Uterus (tissue), 4 donors: Measurements from ENCODE around the gene TLE4. TPM values are rescaled to one million over a fixed set of nuclear protein-coding genes. Genes with fewer than 3 reads are reported as not detected.

Experiments
- DNase-seq, 2 donors: peaks; one replicate each; pipeline ENCODE4 v3.0.0-alpha.2; 2019 to 2020
- H3K27ac ChIP-seq, 2 donors: fragments of 200-600 bp; sonication (generic); 1 replicate in 1 of 2; 2 replicates in 1 of 2; pipeline ENCODE4 v1.5.1; 2016 to 2018
- H3K27me3 ChIP-seq, 2 donors: fragments of 200-600 bp; sonication (generic); one replicate each; pipeline ENCODE4 v1.5.1; 2018 to 2019; ENCODE audit warnings: control low read depth in 1 of 2
- H3K36me3 ChIP-seq, 2 donors: fragments of 200-600 bp; sonication (generic); one replicate each; pipeline ENCODE4 v1.5.1; 2019; ENCODE audit warnings: control low read depth in 1 of 2
- H3K4me1 ChIP-seq, 2 donors: fragments of 200-600 bp; sonication (generic); one replicate each; pipeline ENCODE4 v1.5.1; 2018 to 2019; ENCODE audit warnings: control low read depth in 1 of 2
- H3K4me3 ChIP-seq, 2 donors: fragments of 200-600 bp; sonication (generic); 1 replicate in 1 of 2; 2 replicates in 1 of 2; pipeline ENCODE4 v1.5.1; 2018 to 2019; ENCODE audit warnings: mild to moderate bottlenecking in 1 of 2
- H3K9me3 ChIP-seq, 2 donors: fragments of 200-600 bp; sonication (generic); one replicate each; pipeline ENCODE4 v1.5.1; 2019; ENCODE audit warnings: control low read depth in 1 of 2
- POLR2A ChIP-seq, 2 donors: fragments of 450-650 bp; IDR thresholded peaks; one replicate each; pipeline ENCODE4 v1.6.1; 2016; ENCODE audit warnings: antibody characterized with exemption in 2 of 2, mild to moderate bottlenecking in 1 of 2, moderate library complexity in 1 of 2
- intact Hi-C: fragments of 100-400 bp; cut with DNase I; formaldehyde crosslinking; loops from one replicate; pipeline ENCODE4 v1.15.1; 2023; ENCODE audit warnings: low total_unique reads
- total RNA-seq, 4 donors: library from RNA; depleted of rRNA in 3 of 4; stranded (reverse); fragments of >200 nt in 3 of 4; gene quantifications; one replicate each; pipeline versions ENCODE4 v1.1.0 to v1.2.4, GENCODE V29; 2014 to 2023
- TF ChIP-seq, protein P1 (sequence below), 4 experiments: fragments of 200-600 bp in 2 of 4; fragments of 450-650 bp in 2 of 4; sonication (generic) in 2 of 4; IDR thresholded peaks; one replicate each; pipeline ENCODE4 v1.5.1; 2016 to 2019; ENCODE audit warnings: antibody characterized with exemption in 4 of 4, mild to moderate bottlenecking in 2 of 4, moderate library complexity in 1 of 4
- donor health status: DM: yes; HTN: yes; CAD: no.

The TLE4 gene
- total RNA-seq, 4 donors from 2014 or later, result 21.1 to 134 (median 35.1) TPM

DNA sequence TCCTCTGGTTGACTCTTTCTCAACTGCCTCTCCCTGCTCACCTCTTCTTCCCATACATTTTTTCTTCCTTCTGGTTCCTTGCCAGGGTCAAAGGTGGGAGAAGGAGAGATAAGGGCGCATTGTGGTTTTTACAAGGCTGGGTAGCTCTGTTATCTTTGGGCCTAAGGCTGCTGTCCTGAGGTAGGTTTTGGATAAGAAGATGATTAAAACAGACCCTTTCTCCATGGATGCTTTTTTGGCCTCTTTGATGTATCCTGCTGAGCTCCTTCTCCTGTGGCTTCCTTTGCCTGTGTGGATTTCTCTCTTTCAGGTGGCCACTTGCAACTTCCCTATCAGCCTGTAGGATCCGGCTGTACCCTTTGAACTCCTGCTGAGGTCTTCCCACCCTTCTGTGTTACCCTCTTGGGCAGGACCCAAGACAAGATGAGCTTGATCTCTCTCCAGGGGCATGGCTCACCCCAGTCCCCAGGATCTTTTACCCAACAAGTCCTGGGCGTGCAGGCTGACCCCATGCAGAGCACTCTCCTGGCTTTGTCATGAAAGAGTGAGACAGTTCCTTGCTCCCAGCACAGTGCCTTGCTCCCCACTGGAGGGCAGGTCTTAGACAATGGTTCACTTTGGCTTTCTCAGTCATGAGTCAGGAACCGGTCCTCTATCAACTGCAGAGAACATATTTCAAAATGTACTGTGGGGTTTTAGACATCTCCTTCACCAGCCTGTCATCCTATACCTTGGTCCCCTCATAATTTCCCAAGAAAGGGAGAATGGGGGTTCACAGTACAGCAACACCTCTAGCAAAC is 197.9 kb downstream of the TLE4 start:
- DNase-seq, result no peak
- H3K27me3 ChIP-seq, result no peaks in the 10 kb centered on the region
- H3K4me1 ChIP-seq, result no peaks in the 10 kb centered on the region
- no peak overlapping the region for H3K27ac ChIP-seq
- no peaks in the 10 kb centered on the region for H3K36me3 ChIP-seq
- H3K9me3 ChIP-seq, result no peaks in the 10 kb centered on the region
- H3K4me3 ChIP-seq, result no peak overlapping the region
- intact Hi-C loops, result no loop called here
- TF ChIP-seq, protein P1, sequence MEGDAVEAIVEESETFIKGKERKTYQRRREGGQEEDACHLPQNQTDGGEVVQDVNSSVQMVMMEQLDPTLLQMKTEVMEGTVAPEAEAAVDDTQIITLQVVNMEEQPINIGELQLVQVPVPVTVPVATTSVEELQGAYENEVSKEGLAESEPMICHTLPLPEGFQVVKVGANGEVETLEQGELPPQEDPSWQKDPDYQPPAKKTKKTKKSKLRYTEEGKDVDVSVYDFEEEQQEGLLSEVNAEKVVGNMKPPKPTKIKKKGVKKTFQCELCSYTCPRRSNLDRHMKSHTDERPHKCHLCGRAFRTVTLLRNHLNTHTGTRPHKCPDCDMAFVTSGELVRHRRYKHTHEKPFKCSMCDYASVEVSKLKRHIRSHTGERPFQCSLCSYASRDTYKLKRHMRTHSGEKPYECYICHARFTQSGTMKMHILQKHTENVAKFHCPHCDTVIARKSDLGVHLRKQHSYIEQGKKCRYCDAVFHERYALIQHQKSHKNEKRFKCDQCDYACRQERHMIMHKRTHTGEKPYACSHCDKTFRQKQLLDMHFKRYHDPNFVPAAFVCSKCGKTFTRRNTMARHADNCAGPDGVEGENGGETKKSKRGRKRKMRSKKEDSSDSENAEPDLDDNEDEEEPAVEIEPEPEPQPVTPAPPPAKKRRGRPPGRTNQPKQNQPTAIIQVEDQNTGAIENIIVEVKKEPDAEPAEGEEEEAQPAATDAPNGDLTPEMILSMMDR (IDR thresholded peaks at IDR 0.05), result no peak
- TF ChIP-seq POLR2A (IDR thresholded peaks at IDR 0.05), result no peak

DNA sequence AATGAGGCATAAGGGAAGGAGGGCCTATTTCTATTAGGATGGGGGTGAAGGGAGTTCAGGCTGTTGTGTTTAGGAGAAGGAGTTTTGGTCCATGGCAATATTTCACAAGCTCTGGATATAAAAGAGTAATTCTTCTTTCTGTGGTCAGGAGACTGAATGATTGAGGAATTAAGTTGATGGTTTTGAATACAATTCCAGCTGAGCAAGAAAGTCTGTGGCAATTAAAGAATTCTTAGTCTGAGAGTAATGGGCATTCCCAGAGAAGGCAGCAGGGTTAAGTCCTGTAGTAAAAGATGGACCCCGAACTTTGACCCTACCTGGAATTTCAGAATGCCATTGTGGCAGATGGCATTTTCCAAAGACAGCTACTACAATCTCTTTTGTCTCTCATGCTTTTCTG is 202.6 kb downstream of the TLE4 start:
- DNase-seq, result no peak
- intact Hi-C loops, result no loop called here
- no peaks in the 10 kb centered on the region for H3K27me3 ChIP-seq
- H3K36me3 ChIP-seq, result no peaks in the 10 kb centered on the region
- no peak overlapping the region for H3K27ac ChIP-seq
- H3K9me3 ChIP-seq, result no peaks in the 10 kb centered on the region
- no peak for TF ChIP-seq POLR2A (IDR thresholded peaks at IDR 0.05)
- TF ChIP-seq, protein P1 (IDR thresholded peaks at IDR 0.05), result no peak
- no peaks in the 10 kb centered on the region for H3K4me1 ChIP-seq
- no peak overlapping the region for H3K4me3 ChIP-seq
